Activated naive CD8-positive, alpha-beta T cell treated with anti-CD3 and anti-CD28 coated beads, Interleukin-2, amount 50 U/mL, for 24 hours (primary cell): ENCODE measurements around the gene AGPAT1.

Source experiments
- ATAC-seq: fragments of 150-1000 bp; cut with Tn5 transposase; one replicate; pipeline ENCODE4 v1.10.0; 2021
- DNase-seq: peaks from one replicate; pipeline ENCODE4 v3.0.0; 2021
- H3K27ac Mint-ChIP-seq: one replicate; pipeline ENCODE4 v1.8.0; 2021; ENCODE audit warnings: mild to moderate bottlenecking, mixed read lengths
- H3K27me3 Mint-ChIP-seq: one replicate; pipeline ENCODE4 v1.8.0; 2021; ENCODE audit warnings: mixed read lengths
- H3K36me3 Mint-ChIP-seq: one replicate; pipeline ENCODE4 v1.8.0; 2021; ENCODE audit warnings: low read depth, mixed read lengths
- H3K4me1 Mint-ChIP-seq: one replicate; pipeline ENCODE4 v1.8.0; 2021; ENCODE audit warnings: mixed read lengths
- H3K4me3 Mint-ChIP-seq: one replicate; pipeline ENCODE4 v1.8.0; 2021; ENCODE audit warnings: mild to moderate bottlenecking, moderate library complexity, mixed read lengths
- H3K9me3 Mint-ChIP-seq: one replicate; pipeline ENCODE4 v1.8.0; 2021; ENCODE audit warnings: mixed read lengths

The AGPAT1 gene

GRCh38 chr6:32154514-32155161 is 21.2 kb downstream of the AGPAT1 start:
- Mint-ChIP-seq H3K4me1 (peaks cover 45% of the 10 kb centered on the region), H3K9me3 (no peaks in the 10 kb centered on the region), H3K36me3 (peaks cover 16% of the 10 kb centered on the region), H3K27ac (peak overlapping the region; percentile 89), H3K27me3 (peaks cover 12% of the 10 kb centered on the region), H3K4me3 (peak overlapping the region; percentile 93)
- DNase-seq (peak; percentile 61), ATAC-seq (peak; percentile 67)

DNA sequence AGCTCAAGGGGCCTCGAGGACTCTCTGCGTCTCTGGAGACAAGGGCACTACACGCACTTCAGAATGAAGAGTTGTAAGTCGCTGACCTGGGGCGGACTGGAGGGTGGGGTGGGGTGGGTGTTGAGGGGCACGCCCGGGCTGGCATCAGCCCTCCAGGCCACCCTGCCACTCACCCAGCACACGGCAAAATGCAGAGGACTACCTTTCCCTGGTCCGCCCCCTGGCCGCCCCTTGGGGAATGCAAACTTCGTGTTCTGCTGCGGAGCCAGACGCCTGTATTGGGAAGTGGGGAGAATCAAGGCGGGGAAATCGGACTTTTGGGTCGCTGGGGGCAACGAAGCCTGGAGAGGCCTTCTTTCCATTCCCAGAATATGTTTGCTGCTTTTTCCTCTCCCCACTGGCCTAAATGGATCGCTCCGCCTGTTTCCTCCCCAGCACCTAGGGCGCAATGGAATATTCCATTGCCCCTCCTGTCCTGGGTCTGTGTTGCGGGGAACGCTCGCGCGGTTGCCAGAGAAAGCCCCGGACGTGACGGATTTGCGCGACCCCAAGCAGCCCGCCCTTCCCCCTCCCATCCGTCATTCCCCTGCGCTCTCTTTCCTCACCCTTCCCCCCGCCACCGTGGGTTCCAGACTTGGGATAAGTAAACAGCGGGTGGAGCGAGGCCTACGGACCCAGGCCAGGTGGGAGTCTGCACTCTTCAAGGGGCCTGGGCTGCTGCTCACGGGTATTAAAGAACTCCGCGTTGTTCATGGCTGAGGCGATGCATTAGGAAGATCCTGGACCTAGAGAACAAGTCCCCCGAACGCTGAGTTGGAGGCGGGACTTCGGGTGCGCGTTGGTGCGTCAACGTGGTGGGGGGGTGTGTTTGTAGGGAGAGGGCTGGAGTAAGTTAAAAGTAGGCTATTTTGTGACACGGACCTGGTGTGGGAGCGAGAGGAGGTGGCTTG is 22.0 kb downstream of the AGPAT1 start, which contains the start of gene PPT2:
PPT2 (plus strand) TSS at position 578 of the 950 bp plus-strand sequence. CDS start 454 bp downstream, outside the sequence.
- H3K4me1 Mint-ChIP-seq = peaks cover 49% of the 10 kb centered on the region
- H3K9me3 Mint-ChIP-seq = no peaks in the 10 kb centered on the region
- ATAC-seq (peak; percentile 71), DNase-seq (peak; percentile 91)
- peak within 1 kb of the TSS; percentile 89 for H3K27ac Mint-ChIP-seq
- H3K27me3 Mint-ChIP-seq = peaks cover 15% of the 10 kb centered on the region
- H3K4me3 Mint-ChIP-seq = peak within 1 kb of the TSS; percentile 93
- peaks cover 14% of the 10 kb centered on the region for H3K36me3 Mint-ChIP-seq

- Mint-ChIP-seq H3K4me1 (peaks cover 57% of the 10 kb centered on the region), H3K27ac (peak overlapping the region; percentile 89), H3K4me3 (peak overlapping the region; percentile 93), H3K9me3 (no peaks in the 10 kb centered on the region), H3K36me3 (peaks cover 11% of the 10 kb centered on the region), H3K27me3 (peaks cover 23% of the 10 kb centered on the region)
- peak; percentile 2 for ATAC-seq
- DNase-seq = peak; percentile 22
These were observed 22.9 kb downstream of the AGPAT1 start for GRCh38 chr6:32152769-32153563.

- Mint-ChIP-seq H3K27ac (peak within 1 kb of the TSS; percentile 89), H3K27me3 (peaks cover 26% of the 10 kb centered on the region)
These were observed 23.8 kb downstream of the AGPAT1 start, which contains the start of gene PRRT1 for GRCh38 chr6:32151863-32152768. PRRT1 (minus strand) TSS chr6:32151939; CDS start chr6:32151827, 112 bp downstream.

GRCh38 chr6:32151181-32151862 is 24.6 kb downstream of the AGPAT1 start:
- ATAC-seq = no peak
- peak overlapping the region; percentile 44 for H3K4me3 Mint-ChIP-seq
- H3K4me1 Mint-ChIP-seq = peaks cover 61% of the 10 kb centered on the region
- DNase-seq = no peak
- peaks cover 3% of the 10 kb centered on the region for H3K36me3 Mint-ChIP-seq
- peaks cover 31% of the 10 kb centered on the region for H3K27me3 Mint-ChIP-seq
- H3K27ac Mint-ChIP-seq = no peak overlapping the region
- no peaks in the 10 kb centered on the region for H3K9me3 Mint-ChIP-seq

More at GRCh38 chr6:32151863-32152768, 23.8 kb downstream of the AGPAT1 start, which contains the start of gene PRRT1:
- DNase-seq = no peak
- no peak for ATAC-seq
- Mint-ChIP-seq H3K4me3 (peak within 1 kb of the TSS; percentile 93), H3K9me3 (no peaks in the 10 kb centered on the region), H3K4me1 (peaks cover 59% of the 10 kb centered on the region), H3K36me3 (peaks cover 3% of the 10 kb centered on the region)

GRCh38 chr6:32149932-32150870 is 25.7 kb downstream of the AGPAT1 start:
- H3K36me3 Mint-ChIP-seq = no peaks in the 10 kb centered on the region
- H3K9me3 Mint-ChIP-seq = no peaks in the 10 kb centered on the region
- H3K27ac Mint-ChIP-seq = no peak overlapping the region
- H3K4me1 Mint-ChIP-seq = peaks cover 52% of the 10 kb centered on the region
- no peak for DNase-seq
- peak overlapping the region; percentile 44 for H3K4me3 Mint-ChIP-seq
- H3K27me3 Mint-ChIP-seq = peaks cover 34% of the 10 kb centered on the region
- ATAC-seq = no peak

DNA sequence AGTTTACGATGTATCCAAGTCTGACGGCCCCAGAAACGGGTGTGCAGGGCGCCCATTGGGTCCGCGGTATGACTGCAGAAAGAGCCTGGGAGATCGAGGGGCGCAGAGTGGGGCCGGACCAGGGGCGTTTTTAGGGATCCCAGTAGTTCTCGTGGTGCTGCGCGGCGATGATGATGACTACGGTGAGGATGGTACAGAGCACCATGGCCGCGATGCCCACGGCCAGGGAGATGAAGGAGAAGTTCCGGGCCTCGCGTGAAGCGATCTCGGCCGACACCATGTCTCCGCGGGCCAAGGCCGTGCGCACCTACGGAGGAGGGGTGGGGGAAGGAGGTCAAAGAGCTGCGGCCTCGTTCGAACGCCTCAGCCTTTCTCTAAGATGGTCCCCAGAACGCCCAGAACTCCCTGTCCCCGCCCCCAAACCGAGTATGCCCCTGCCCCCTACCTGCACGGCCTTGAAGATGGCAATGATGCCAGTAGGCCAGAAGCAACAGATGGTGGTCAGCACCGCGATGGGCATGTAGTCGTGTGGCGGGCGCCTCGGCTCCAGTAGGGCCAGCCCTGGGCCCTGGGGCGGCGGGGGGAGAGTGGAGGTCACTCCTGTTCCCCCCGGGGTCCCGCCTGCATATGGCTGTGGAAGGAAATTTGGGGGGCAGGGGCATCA is 26.7 kb downstream of the AGPAT1 start:
- Mint-ChIP-seq H3K4me3 (peak overlapping the region; percentile 69), H3K27ac (peak overlapping the region; percentile 33), H3K9me3 (no peaks in the 10 kb centered on the region), H3K4me1 (peaks cover 45% of the 10 kb centered on the region), H3K36me3 (no peaks in the 10 kb centered on the region), H3K27me3 (peaks cover 34% of the 10 kb centered on the region)
- DNase-seq (no peak), ATAC-seq (no peak)

- peak; percentile 51 for ATAC-seq
- peak overlapping the region; percentile 69 for H3K4me3 Mint-ChIP-seq
- peak overlapping the region; percentile 33 for H3K27ac Mint-ChIP-seq
- peaks cover 42% of the 10 kb centered on the region for H3K4me1 Mint-ChIP-seq
- H3K27me3 Mint-ChIP-seq = peaks cover 34% of the 10 kb centered on the region
- H3K36me3 Mint-ChIP-seq = no peaks in the 10 kb centered on the region
- DNase-seq = peak; percentile 75
- no peaks in the 10 kb centered on the region for H3K9me3 Mint-ChIP-seq
These were observed 27.4 kb downstream of the AGPAT1 start for GRCh38 chr6:32148289-32149091.

DNA sequence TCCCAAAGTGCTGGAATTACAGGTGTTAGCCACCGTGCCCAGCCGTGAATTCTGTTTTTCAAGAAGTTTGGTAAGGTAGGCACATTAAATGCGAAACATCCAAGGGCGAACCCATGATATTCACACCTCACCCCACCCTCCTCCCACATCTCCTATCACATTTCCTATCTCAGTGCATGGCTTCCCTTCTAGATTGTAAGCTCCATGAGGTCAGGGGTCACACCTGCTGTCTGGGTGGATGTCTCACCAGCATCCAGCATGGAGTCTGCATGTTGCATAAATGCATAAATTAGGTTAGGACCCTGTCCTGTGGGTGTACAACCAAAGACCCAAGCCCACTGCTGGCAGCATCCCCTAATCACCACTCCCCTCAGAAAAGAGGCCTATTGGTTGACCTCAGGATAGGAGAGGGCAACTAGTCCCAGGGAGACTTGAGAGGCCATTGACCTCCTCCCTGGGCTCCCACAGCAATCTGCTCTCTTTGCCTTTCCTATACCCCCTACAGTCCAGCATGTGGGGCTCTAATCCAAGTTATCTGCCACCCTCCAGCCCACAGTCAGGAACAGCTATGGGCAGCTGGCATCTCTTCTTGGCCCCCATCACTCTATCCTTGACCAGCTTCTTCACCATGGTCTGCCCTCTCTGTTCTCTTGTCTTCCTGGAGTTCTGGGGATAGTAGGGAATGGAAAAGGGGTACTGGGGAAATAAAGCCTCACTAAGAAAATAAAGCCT is 28.3 kb downstream of the AGPAT1 start:
- no peak for ATAC-seq
- Mint-ChIP-seq H3K27me3 (peaks cover 34% of the 10 kb centered on the region), H3K36me3 (no peaks in the 10 kb centered on the region), H3K4me3 (no peak overlapping the region), H3K9me3 (no peaks in the 10 kb centered on the region), H3K27ac (no peak overlapping the region), H3K4me1 (peaks cover 32% of the 10 kb centered on the region)
- DNase-seq = no peak

GRCh38 chr6:32146687-32147086 is 29.2 kb downstream of the AGPAT1 start:
- DNase-seq = no peak
- H3K27me3 Mint-ChIP-seq = peaks cover 34% of the 10 kb centered on the region
- peaks cover 26% of the 10 kb centered on the region for H3K4me1 Mint-ChIP-seq
- no peak for ATAC-seq
- no peak overlapping the region for H3K4me3 Mint-ChIP-seq
- no peaks in the 10 kb centered on the region for H3K9me3 Mint-ChIP-seq
- no peaks in the 10 kb centered on the region for H3K36me3 Mint-ChIP-seq
- H3K27ac Mint-ChIP-seq = no peak overlapping the region

DNA sequence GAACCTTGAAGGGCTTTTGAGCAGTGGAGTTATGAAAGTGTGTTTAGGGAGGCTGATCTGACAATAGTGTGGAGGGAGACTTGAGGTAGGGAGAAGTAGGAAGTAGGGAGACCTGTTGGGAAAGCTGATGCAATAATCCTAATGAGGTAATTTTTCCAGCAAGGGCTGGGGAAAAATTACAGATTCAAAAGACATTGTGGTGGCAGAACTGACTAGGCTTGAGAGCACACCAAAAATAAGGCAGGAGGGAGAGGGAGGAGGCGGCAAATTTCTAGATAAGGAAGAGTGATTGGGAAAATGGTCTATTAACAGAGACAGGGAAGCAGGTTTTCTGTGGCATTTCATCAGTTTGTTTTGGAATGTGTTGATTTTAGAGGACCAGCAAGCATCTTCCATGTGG is 29.6 kb downstream of the AGPAT1 start:
- DNase-seq = no peak
- Mint-ChIP-seq H3K36me3 (no peaks in the 10 kb centered on the region), H3K4me3 (no peak overlapping the region), H3K27me3 (peaks cover 34% of the 10 kb centered on the region), H3K27ac (no peak overlapping the region), H3K9me3 (no peaks in the 10 kb centered on the region), H3K4me1 (peaks cover 25% of the 10 kb centered on the region)
- ATAC-seq = no peak
